ENCODE data around the gene SACS. TPM values are rescaled to one million over a fixed set of nuclear protein-coding genes. Genes with fewer than 3 reads are reported as not detected.

The SACS gene
- total RNA-seq = 7.0 TPM
- long read RNA-seq, partial matches to known transcripts = 2 of 6 reads
- long read RNA-seq, other reads (novel, unspliced or antisense) = 4 of 6 reads

- no peak for DNase-seq
- H3K27me3 ChIP-seq = no peaks in the 10 kb centered on the region
- no peak within 1 kb of the TSS for H3K27ac ChIP-seq
- H3K9me3 ChIP-seq = no peaks in the 10 kb centered on the region
- no peak for TF ChIP-seq CTCF (IDR thresholded peaks at IDR 0.05)
- peak within 1 kb of the TSS; percentile 46 for H3K4me3 ChIP-seq
- intact Hi-C loops (cut with DNase I) = no loop called here
- no peaks in the 10 kb centered on the region for H3K4me1 ChIP-seq
- peak; percentile 19 for ATAC-seq
- H3K36me3 ChIP-seq = no peaks in the 10 kb centered on the region
These were observed at the start of gene SACS for GRCh38 chr13:23433171-23434153. Gene SACS, minus strand, starts transcription at chr13:23433702. Its CDS starts 22,463 bp downstream, at chr13:23411239.

GRCh38 chr13:23480324-23480723, 46.8 kb upstream of the SACS start:
- no peak overlapping the region for H3K4me3 ChIP-seq
- no peak for ATAC-seq
- no peak overlapping the region for H3K27ac ChIP-seq
- no peak for TF ChIP-seq CTCF (IDR thresholded peaks at IDR 0.05)
- H3K4me1 ChIP-seq = no peaks in the 10 kb centered on the region
- no peaks in the 10 kb centered on the region for H3K27me3 ChIP-seq
- no peak for DNase-seq
- H3K9me3 ChIP-seq = peaks cover 12% of the 10 kb centered on the region
- H3K36me3 ChIP-seq = no peaks in the 10 kb centered on the region
- intact Hi-C loops (cut with DNase I) = no loop called here

GRCh38 chr13:23477101-23477500, 43.6 kb upstream of the SACS start:
- ATAC-seq (no peak), DNase-seq (no peak)
- H3K9me3 ChIP-seq = peaks cover 12% of the 10 kb centered on the region
- intact Hi-C loops (cut with DNase I) = no loop called here
- H3K27me3 ChIP-seq = no peaks in the 10 kb centered on the region
- TF ChIP-seq CTCF (IDR thresholded peaks at IDR 0.05) = no peak
- H3K4me1 ChIP-seq = no peaks in the 10 kb centered on the region
- no peak overlapping the region for H3K4me3 ChIP-seq
- no peak overlapping the region for H3K27ac ChIP-seq
- no peaks in the 10 kb centered on the region for H3K36me3 ChIP-seq

GRCh38 chr13:23473221-23473620, 39.7 kb upstream of the SACS start:
- Histone ChIP-seq H3K4me1 (no peaks in the 10 kb centered on the region), H3K36me3 (no peaks in the 10 kb centered on the region), H3K27ac (no peak overlapping the region), H3K9me3 (no peaks in the 10 kb centered on the region), H3K27me3 (no peaks in the 10 kb centered on the region), H3K4me3 (no peak overlapping the region)
- DNase-seq (no peak), ATAC-seq (no peak)
- intact Hi-C loops (cut with DNase I) = no loop called here
- TF ChIP-seq CTCF (IDR thresholded peaks at IDR 0.05) = no peak

GRCh38 chr13:23472189-23472588, 38.7 kb upstream of the SACS start:
- intact Hi-C loops (cut with DNase I) = no loop called here
- no peaks in the 10 kb centered on the region for H3K27me3 ChIP-seq
- no peak for ATAC-seq
- H3K36me3 ChIP-seq = no peaks in the 10 kb centered on the region
- no peak for TF ChIP-seq CTCF (IDR thresholded peaks at IDR 0.05)
- DNase-seq = no peak
- no peaks in the 10 kb centered on the region for H3K4me1 ChIP-seq
- no peak overlapping the region for H3K27ac ChIP-seq
- no peak overlapping the region for H3K4me3 ChIP-seq
- H3K9me3 ChIP-seq = no peaks in the 10 kb centered on the region
